ENCODE data around the gene TEX47.

DNA sequence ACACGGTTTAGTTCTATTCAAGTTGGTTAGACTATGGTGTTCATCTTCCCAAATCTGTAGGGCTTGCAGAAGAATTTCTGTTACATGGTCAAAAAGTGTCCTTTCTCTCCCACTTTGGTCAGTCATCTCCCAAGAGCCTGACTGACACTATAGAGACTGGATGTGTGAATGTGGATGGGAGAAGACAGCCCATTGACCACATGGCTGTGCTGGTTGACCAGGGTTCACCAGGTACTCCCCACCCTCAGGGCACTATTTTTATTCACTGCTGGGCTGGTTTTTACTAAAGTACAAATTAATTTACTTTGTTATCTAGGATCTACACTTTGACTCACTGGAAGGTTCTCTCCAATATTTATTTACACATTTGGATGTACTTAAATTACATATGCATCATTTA lies 33.8 kb downstream of the TEX47 start:
- TF ChIP-seq EZH2 (IDR thresholded peaks at IDR 0.05; ENCODE audit: low read length, unreplicated experiment), result no peak
- TF ChIP-seq, protein P1, sequence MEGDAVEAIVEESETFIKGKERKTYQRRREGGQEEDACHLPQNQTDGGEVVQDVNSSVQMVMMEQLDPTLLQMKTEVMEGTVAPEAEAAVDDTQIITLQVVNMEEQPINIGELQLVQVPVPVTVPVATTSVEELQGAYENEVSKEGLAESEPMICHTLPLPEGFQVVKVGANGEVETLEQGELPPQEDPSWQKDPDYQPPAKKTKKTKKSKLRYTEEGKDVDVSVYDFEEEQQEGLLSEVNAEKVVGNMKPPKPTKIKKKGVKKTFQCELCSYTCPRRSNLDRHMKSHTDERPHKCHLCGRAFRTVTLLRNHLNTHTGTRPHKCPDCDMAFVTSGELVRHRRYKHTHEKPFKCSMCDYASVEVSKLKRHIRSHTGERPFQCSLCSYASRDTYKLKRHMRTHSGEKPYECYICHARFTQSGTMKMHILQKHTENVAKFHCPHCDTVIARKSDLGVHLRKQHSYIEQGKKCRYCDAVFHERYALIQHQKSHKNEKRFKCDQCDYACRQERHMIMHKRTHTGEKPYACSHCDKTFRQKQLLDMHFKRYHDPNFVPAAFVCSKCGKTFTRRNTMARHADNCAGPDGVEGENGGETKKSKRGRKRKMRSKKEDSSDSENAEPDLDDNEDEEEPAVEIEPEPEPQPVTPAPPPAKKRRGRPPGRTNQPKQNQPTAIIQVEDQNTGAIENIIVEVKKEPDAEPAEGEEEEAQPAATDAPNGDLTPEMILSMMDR (conservative IDR thresholded peaks at IDR 0.05; ENCODE audit: low read depth, low read length), result no peak
- TF ChIP-seq EZH2phosphoT487 (IDR thresholded peaks at IDR 0.05; ENCODE audit: borderline replicate concordance, low read length), result no peak
